Measurements from ENCODE around the gene TRAPPC3L.
"Not testable (repeated sequence)": the region's sequence is repeated elsewhere in the genome, so short reads cannot be mapped to it uniquely, and the experiment has no call there.

The TRAPPC3L gene

GRCh38 chr6:116513224-116513875 lies 32.1 kb downstream of the TRAPPC3L start:
- DNase-seq (ENCODE audit: low read depth in 2 of 2), result no peak

GRCh38 chr6:116512734-116513133 lies 32.8 kb downstream of the TRAPPC3L start:
- DNase-seq (ENCODE audit: low read depth in 2 of 2), result no peak

GRCh38 chr6:116512111-116512559 lies 33.3 kb downstream of the TRAPPC3L start:
- DNase-seq (ENCODE audit: low read depth in 2 of 2), result no peak

GRCh38 chr6:116511424-116512110 lies 33.9 kb downstream of the TRAPPC3L start, which contains the start of gene CALHM5:
Gene CALHM5, plus strand, starts transcription at chr6:116511639. Its CDS starts 58 bp downstream, at chr6:116511697.
- no peak for DNase-seq (ENCODE audit: low read depth in 2 of 2)

- DNase-seq (ENCODE audit: low read depth in 2 of 2), result no peak
Measured at GRCh38 chr6:116508527-116508926, 37.0 kb downstream of the TRAPPC3L start.

- no peak for DNase-seq (ENCODE audit: low read depth in 2 of 2)
Measured at GRCh38 chr6:116507324-116507723, 38.2 kb downstream of the TRAPPC3L start.

- no peak for DNase-seq (ENCODE audit: low read depth in 2 of 2)
Measured at GRCh38 chr6:116500969-116501433, 44.5 kb downstream of the TRAPPC3L start.

GRCh38 chr6:116497113-116497676 lies 48.3 kb downstream of the TRAPPC3L start:
- DNase-seq (ENCODE audit: low read depth in 2 of 2), result no peak

GRCh38 chr6:116495161-116495560 lies 50.3 kb downstream of the TRAPPC3L start:
- not testable (repeated sequence) for DNase-seq (ENCODE audit: low read depth in 2 of 2)

GRCh38 chr6:116492331-116493067 lies 53.0 kb downstream of the TRAPPC3L start:
- DNase-seq (ENCODE audit: low read depth in 2 of 2), result no peak

- DNase-seq (ENCODE audit: low read depth in 2 of 2), result no peak
Measured at GRCh38 chr6:116491610-116492330, 53.7 kb downstream of the TRAPPC3L start.

- DNase-seq (ENCODE audit: low read depth in 2 of 2), result no peak
Measured at GRCh38 chr6:116485559-116486184, 59.8 kb downstream of the TRAPPC3L start.

GRCh38 chr6:116483616-116484015 lies 61.9 kb downstream of the TRAPPC3L start:
- no peak for DNase-seq (ENCODE audit: low read depth in 2 of 2)

GRCh38 chr6:116482780-116483179 lies 62.7 kb downstream of the TRAPPC3L start:
- DNase-seq (ENCODE audit: low read depth in 2 of 2), result no peak

GRCh38 chr6:116476002-116476678 lies 69.3 kb downstream of the TRAPPC3L start:
- DNase-seq (ENCODE audit: low read depth in 2 of 2), result no peak

GRCh38 chr6:116475141-116475540 lies 70.3 kb downstream of the TRAPPC3L start:
- DNase-seq (ENCODE audit: low read depth in 2 of 2), result no peak

GRCh38 chr6:116472706-116473105 lies 72.8 kb downstream of the TRAPPC3L start:
- DNase-seq (ENCODE audit: low read depth in 2 of 2), result no peak

GRCh38 chr6:116471531-116471930 lies 74.0 kb downstream of the TRAPPC3L start:
- no peak for DNase-seq (ENCODE audit: low read depth in 2 of 2)

- DNase-seq (ENCODE audit: low read depth in 2 of 2), result no peak
Measured at GRCh38 chr6:116468293-116468692, 77.2 kb downstream of the TRAPPC3L start.

GRCh38 chr6:116467514-116467913 lies 78.0 kb downstream of the TRAPPC3L start:
- DNase-seq (ENCODE audit: low read depth in 2 of 2), result no peak

Measured in stimulated activated CD4-positive, alpha-beta T cell treated with anti-CD3 and anti-CD28 coated beads, Interleukin-1b, Interleukin-23, amount 100 ng/mL, for 4 hours (primary cell).